ENCODE measurements around the gene HRAS.

Gene HRAS

GRCh38 chr11:497565-498296 lies 37.6 kb downstream of the HRAS start:
- DNase-seq (ENCODE audit: low read depth in 1 of 2, low spot score in 1 of 2), result no peak

GRCh38 chr11:496834-497564 lies 38.4 kb downstream of the HRAS start:
- no peak for DNase-seq (ENCODE audit: low read depth in 1 of 2, low spot score in 1 of 2)

- DNase-seq (ENCODE audit: low read depth in 1 of 2, low spot score in 1 of 2), result no peak
Measured at GRCh38 chr11:495537-495931, 39.8 kb downstream of the HRAS start.

GRCh38 chr11:494761-495536 lies 40.4 kb downstream of the HRAS start:
- DNase-seq (ENCODE audit: low read depth in 1 of 2, low spot score in 1 of 2), result no peak

GRCh38 chr11:492427-493226 lies 42.7 kb downstream of the HRAS start:
- DNase-seq (ENCODE audit: low read depth in 1 of 2, low spot score in 1 of 2), result no peak

GRCh38 chr11:491358-491757 lies 44.0 kb downstream of the HRAS start:
- DNase-seq (ENCODE audit: low read depth in 1 of 2, low spot score in 1 of 2), result no peak

GRCh38 chr11:490930-491260 lies 44.5 kb downstream of the HRAS start:
- no peak for DNase-seq (ENCODE audit: low read depth in 1 of 2, low spot score in 1 of 2)

GRCh38 chr11:490186-490929 lies 45.0 kb downstream of the HRAS start:
- DNase-seq (ENCODE audit: low read depth in 1 of 2, low spot score in 1 of 2), result no peak

- no peak for DNase-seq (ENCODE audit: low read depth in 1 of 2, low spot score in 1 of 2)
Measured at GRCh38 chr11:489610-490185, 45.7 kb downstream of the HRAS start.

- no peak for DNase-seq (ENCODE audit: low read depth in 1 of 2, low spot score in 1 of 2)
Measured at GRCh38 chr11:488992-489391, 46.4 kb downstream of the HRAS start.

- DNase-seq (ENCODE audit: low read depth in 1 of 2, low spot score in 1 of 2), result no peak
Measured at GRCh38 chr11:488579-488978, 46.8 kb downstream of the HRAS start.

- no peak for DNase-seq (ENCODE audit: low read depth in 1 of 2, low spot score in 1 of 2)
Measured at GRCh38 chr11:488062-488461, 47.3 kb downstream of the HRAS start.

GRCh38 chr11:487571-488021 lies 47.8 kb downstream of the HRAS start:
- DNase-seq (ENCODE audit: low read depth in 1 of 2, low spot score in 1 of 2), result no peak

GRCh38 chr11:486189-486588 lies 49.2 kb downstream of the HRAS start:
- no peak for DNase-seq (ENCODE audit: low read depth in 1 of 2, low spot score in 1 of 2)

- no peak for DNase-seq (ENCODE audit: low read depth in 1 of 2, low spot score in 1 of 2)
Measured at GRCh38 chr11:484616-485015, 50.8 kb downstream of the HRAS start.

All from activated CD4-positive, alpha-beta T cell treated with anti-CD3 and anti-CD28 coated beads, Interleukin-2, amount 50 U/mL, for 24 hours (primary cell).